GM18873 (cell line): ENCODE data around the gene SLC22A24.
"Not testable (repeated sequence)": the region's sequence is repeated elsewhere in the genome, so short reads cannot be mapped to it uniquely, and the experiment has no call there.

Source experiments
- ATAC-seq: cut with Tn5 transposase; IDR thresholded peaks from one replicate; pipeline ENCODE4 v1.9.1; 2021; ENCODE audit warnings: mild to moderate bottlenecking, moderate library complexity, moderate number of reproducible peaks; ENCODE audit not compliant: unreplicated experiment, low FRiP score

SLC22A24 gene

DNA sequence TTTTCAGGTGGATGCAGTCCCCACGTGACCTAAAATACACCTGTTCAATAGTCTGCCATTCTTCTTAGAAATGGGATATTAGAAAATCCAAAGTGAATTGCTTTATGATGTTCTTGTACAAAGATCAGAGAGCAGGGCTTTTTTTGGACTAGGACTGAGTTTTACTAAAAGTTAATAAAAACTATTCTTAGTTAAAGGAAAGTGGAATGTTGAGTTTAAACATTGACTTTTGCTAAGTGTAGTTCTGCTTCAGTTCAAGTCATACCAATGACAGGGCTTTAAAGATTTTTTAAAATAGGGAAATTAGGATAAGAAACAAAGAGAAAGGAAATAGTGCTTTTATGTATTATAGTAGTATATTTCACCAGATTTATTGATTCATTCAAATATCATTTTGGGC, at the start of gene SLC22A24:
Gene SLC22A24, minus strand, starts transcription at position 101 of the 400 bp plus-strand sequence. CDS start 442 bp downstream, outside the sequence.
- no peak for ATAC-seq

GRCh38 chr11:63180536-63180935, 36.5 kb upstream of the SLC22A24 start:
- ATAC-seq: no peak

GRCh38 chr11:63179432-63180041, 35.5 kb upstream of the SLC22A24 start:
- no peak for ATAC-seq

GRCh38 chr11:63177872-63178271, 33.9 kb upstream of the SLC22A24 start:
- ATAC-seq: no peak

- ATAC-seq: no peak
Observed at GRCh38 chr11:63165706-63166310, 21.8 kb upstream of the SLC22A24 start.

GRCh38 chr11:63155794-63156193, 11.8 kb upstream of the SLC22A24 start:
- no peak for ATAC-seq

DNA sequence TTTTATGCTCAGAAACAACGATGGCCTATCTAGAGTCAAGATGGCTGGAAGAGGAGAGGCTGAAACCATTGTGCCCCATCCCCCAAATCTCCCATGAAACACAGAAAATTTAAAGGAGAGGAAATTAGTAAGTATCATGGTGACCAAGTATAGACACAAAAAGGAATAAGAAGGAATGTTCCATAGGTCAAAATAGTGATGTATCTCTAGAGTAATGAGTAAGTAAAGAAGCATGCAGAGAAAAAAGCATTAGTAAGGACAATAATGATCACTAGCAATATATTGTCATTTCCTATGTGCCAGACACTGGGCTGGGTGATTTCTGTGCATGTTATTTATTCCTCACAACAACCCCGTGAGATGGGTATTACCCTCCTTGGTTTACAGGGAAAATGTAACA, 2.6 kb upstream of the SLC22A24 start:
- ATAC-seq: no peak

DNA sequence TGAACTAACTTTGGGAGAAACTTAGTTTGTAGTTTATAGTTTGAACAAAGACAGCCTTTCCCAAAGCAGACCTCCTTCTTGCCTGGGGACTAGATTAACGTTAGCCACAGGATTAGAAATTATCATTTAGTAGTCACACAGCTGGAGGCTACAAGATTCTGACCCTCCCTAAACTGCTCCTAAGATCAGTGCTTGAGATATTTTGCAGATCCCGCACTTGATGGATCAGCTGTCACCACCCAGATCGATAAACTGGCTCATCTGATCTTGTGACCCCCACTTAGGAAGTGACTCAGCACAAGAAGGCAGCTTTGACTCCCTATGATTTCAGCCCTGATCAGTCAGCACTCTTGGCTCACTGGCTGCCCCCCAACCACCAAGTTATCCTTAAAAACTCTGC, 1.6 kb downstream of the SLC22A24 start:
- no peak for ATAC-seq

- ATAC-seq: no peak
Observed at GRCh38 chr11:63132985-63133775, 10.8 kb downstream of the SLC22A24 start.

DNA sequence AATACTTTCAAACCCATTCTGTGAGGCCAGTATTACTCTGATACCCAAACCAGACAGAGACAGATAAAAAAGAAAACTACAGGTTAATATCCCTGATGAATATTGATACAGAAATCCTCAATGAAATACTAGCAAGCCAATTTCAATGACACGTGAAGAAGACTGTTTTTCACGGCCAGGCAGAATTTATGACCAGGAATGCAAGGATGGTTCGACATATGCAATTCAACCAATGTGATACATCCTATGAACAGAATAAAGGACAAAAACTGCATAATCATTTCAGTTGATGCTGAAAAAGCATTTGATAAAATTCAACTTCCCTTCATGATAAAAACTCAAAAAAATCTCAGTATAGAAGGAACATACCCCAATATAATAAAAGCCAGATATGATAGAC, 44.5 kb downstream of the SLC22A24 start:
- no peak for ATAC-seq

GRCh38 chr11:63080682-63081081, 63.3 kb downstream of the SLC22A24 start:
- ATAC-seq: no peak

DNA sequence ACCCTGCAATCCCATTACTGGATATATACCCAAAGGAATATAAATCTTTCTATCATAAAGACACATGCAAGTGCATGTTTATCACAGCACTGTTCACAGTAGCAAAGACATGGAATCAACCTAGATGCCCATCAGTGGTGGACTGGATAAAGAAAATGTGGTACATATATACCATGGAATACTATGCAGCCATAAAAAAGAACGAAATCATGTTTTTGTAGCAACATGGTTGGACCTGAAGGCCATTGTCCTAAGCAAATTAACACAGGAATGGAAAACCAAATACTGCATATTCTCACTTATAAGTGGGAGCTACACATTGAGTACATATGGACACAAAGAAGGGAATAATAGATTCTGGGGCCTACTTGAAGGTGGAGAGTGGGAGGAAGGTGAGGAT, 97.8 kb downstream of the SLC22A24 start:
- not testable (repeated sequence) for ATAC-seq

DNA sequence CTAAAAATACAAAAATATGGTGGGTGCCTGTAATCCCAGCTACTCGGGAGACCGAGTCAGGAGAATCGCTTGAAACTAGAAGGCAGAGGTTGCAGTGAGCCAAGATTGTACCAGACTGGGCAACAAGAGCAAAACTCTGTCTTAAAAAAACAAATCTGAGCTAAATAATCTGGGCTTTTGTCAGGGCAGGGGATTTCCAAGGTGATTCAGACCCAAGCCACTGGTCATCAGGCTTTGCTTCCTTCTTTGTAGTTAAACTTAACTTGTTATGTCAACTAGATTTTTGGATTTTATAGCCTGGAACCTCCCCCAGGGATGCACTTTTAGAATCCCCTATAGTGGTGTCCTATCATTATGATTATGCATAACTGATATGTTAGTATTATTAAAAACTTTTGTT, 101.4 kb downstream of the SLC22A24 start:
- ATAC-seq: no peak

DNA sequence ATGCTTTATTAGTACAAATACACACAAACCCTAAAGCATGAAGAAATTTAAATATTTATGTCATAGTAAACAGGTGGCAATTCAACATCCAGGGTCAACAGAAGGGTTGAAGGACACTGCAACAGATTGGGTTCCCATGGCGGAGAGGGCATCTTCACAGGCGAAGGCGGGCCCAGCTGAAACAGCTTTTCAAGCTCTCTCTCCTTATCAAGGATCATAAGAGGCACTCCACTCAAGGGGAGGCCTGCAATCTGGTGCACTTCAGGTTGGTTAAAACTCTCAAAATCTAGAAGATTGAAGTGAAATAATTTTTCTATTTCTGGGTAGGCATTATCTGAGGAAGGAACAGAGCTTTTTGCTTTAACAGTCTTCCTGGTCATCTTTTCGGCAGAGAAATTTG, 111.6 kb downstream of the SLC22A24 start:
- ATAC-seq: no peak
